ENCODE data around the gene APC.

GRCh38 chr5:112885001-112885400 lies 147.3 kb downstream of the APC start:
- TF ChIP-seq ARNT (IDR thresholded peaks at IDR 0.05) = no peak
- no peak for TF ChIP-seq SUZ12 (IDR thresholded peaks at IDR 0.05)
- no peak for TF ChIP-seq ELF4 (IDR thresholded peaks at IDR 0.05)
- no peak for TF ChIP-seq ZNF384 (IDR thresholded peaks at IDR 0.05)
- TF ChIP-seq NFRKB (IDR thresholded peaks at IDR 0.05) = no peak
- TF ChIP-seq FOXM1 (IDR thresholded peaks at IDR 0.05; ENCODE audit: borderline replicate concordance) = no peak
- no peak for TF ChIP-seq BHLHE40 (IDR thresholded peaks at IDR 0.05; ENCODE audit: borderline replicate concordance)

Data from HEK293T (cell line).